ENCODE data around the gene MKRN2.

MKRN2 gene

GRCh38 chr3:12553921-12554391 lies 2.9 kb upstream of the MKRN2 start:
- in situ Hi-C loops (cut with MboI; ENCODE audit: low sequenced_read_pairs) = no loop called here

GRCh38 chr3:12556314-12556689 lies 585 bp upstream of the MKRN2 start:
- in situ Hi-C loops (cut with MboI; ENCODE audit: low sequenced_read_pairs) = no loop called here

GRCh38 chr3:12557473-12558100 lies 700 bp downstream of the MKRN2 start:
- in situ Hi-C loops (cut with MboI; ENCODE audit: low sequenced_read_pairs) = no loop called here

GRCh38 chr3:12558706-12559105 lies 1.8 kb downstream of the MKRN2 start:
- in situ Hi-C loops (cut with MboI; ENCODE audit: low sequenced_read_pairs) = no loop called here

GRCh38 chr3:12559520-12559919 lies 2.6 kb downstream of the MKRN2 start:
- in situ Hi-C loops (cut with MboI; ENCODE audit: low sequenced_read_pairs) = no loop called here

GRCh38 chr3:12560505-12561190 lies 3.8 kb downstream of the MKRN2 start:
- in situ Hi-C loops (cut with MboI; ENCODE audit: low sequenced_read_pairs) = no loop called here

- in situ Hi-C loops (cut with MboI; ENCODE audit: low sequenced_read_pairs) = no loop called here
Observed at GRCh38 chr3:12561397-12561796, 4.5 kb downstream of the MKRN2 start.

- in situ Hi-C loops (cut with MboI; ENCODE audit: low sequenced_read_pairs) = no loop called here
Observed at GRCh38 chr3:12562451-12562850, 5.6 kb downstream of the MKRN2 start.

- in situ Hi-C loops (cut with MboI; ENCODE audit: low sequenced_read_pairs) = no loop called here
Observed at GRCh38 chr3:12566976-12567375, 10.1 kb downstream of the MKRN2 start.

GRCh38 chr3:12568747-12569146 lies 11.9 kb downstream of the MKRN2 start:
- in situ Hi-C loops (cut with MboI; ENCODE audit: low sequenced_read_pairs) = no loop called here

GRCh38 chr3:12569836-12570235 lies 12.9 kb downstream of the MKRN2 start:
- in situ Hi-C loops (cut with MboI; ENCODE audit: low sequenced_read_pairs) = no loop called here

GRCh38 chr3:12571986-12572385 lies 15.1 kb downstream of the MKRN2 start:
- in situ Hi-C loops (cut with MboI; ENCODE audit: low sequenced_read_pairs) = no loop called here

GRCh38 chr3:12574131-12574530 lies 17.2 kb downstream of the MKRN2 start:
- in situ Hi-C loops (cut with MboI; ENCODE audit: low sequenced_read_pairs) = no loop called here

- in situ Hi-C loops (cut with MboI; ENCODE audit: low sequenced_read_pairs) = no loop called here
Observed at GRCh38 chr3:12574661-12575060, 17.8 kb downstream of the MKRN2 start.

- in situ Hi-C loops (cut with MboI; ENCODE audit: low sequenced_read_pairs) = no loop called here
Observed at GRCh38 chr3:12577379-12577778, 20.5 kb downstream of the MKRN2 start.

GRCh38 chr3:12578742-12579141 lies 21.9 kb downstream of the MKRN2 start:
- in situ Hi-C loops (cut with MboI; ENCODE audit: low sequenced_read_pairs) = no loop called here

GRCh38 chr3:12579456-12579855 lies 22.6 kb downstream of the MKRN2 start:
- in situ Hi-C loops (cut with MboI; ENCODE audit: low sequenced_read_pairs) = no loop called here

- in situ Hi-C loops (cut with MboI; ENCODE audit: low sequenced_read_pairs) = no loop called here
Observed at GRCh38 chr3:12579905-12580304, 23.0 kb downstream of the MKRN2 start.

- in situ Hi-C loops (cut with MboI; ENCODE audit: low sequenced_read_pairs) = no loop called here
Observed at GRCh38 chr3:12582730-12583129, 25.8 kb downstream of the MKRN2 start.

- in situ Hi-C loops (cut with MboI; ENCODE audit: low sequenced_read_pairs) = no loop called here
Observed at GRCh38 chr3:12583280-12583679, 26.4 kb downstream of the MKRN2 start.

GRCh38 chr3:12584083-12584482 lies 27.2 kb downstream of the MKRN2 start:
- in situ Hi-C loops (cut with MboI; ENCODE audit: low sequenced_read_pairs) = no loop called here

GRCh38 chr3:12585181-12585580 lies 28.3 kb downstream of the MKRN2 start:
- in situ Hi-C loops (cut with MboI; ENCODE audit: low sequenced_read_pairs) = no loop called here

GRCh38 chr3:12585970-12586369 lies 29.1 kb downstream of the MKRN2 start:
- in situ Hi-C loops (cut with MboI; ENCODE audit: low sequenced_read_pairs) = no loop called here
